ENCODE data around the gene LMBRD1.

LMBRD1 gene

DNA sequence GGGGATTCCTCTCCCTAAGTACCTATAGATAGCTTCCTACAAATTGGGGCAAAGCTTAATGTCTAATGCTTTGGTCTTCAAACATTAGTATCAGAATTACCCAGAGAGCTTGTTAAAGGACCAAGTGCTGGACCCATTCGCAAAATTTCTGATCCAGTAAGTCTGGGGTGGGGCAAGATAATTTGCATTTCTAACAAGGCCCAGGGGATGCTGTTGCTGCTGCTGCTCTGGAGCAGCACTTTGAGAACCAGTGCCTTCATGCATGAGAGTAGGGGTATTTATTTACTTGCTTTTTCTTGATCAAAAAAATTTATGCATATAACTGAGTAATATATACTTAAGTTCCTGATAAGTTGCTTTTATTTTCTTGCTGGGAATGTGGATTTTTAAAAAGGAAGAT lies 45.1 kb upstream of the LMBRD1 start:
- TF ChIP-seq, protein P1, sequence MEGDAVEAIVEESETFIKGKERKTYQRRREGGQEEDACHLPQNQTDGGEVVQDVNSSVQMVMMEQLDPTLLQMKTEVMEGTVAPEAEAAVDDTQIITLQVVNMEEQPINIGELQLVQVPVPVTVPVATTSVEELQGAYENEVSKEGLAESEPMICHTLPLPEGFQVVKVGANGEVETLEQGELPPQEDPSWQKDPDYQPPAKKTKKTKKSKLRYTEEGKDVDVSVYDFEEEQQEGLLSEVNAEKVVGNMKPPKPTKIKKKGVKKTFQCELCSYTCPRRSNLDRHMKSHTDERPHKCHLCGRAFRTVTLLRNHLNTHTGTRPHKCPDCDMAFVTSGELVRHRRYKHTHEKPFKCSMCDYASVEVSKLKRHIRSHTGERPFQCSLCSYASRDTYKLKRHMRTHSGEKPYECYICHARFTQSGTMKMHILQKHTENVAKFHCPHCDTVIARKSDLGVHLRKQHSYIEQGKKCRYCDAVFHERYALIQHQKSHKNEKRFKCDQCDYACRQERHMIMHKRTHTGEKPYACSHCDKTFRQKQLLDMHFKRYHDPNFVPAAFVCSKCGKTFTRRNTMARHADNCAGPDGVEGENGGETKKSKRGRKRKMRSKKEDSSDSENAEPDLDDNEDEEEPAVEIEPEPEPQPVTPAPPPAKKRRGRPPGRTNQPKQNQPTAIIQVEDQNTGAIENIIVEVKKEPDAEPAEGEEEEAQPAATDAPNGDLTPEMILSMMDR (IDR thresholded peaks at IDR 0.05; ENCODE audit: insufficient read depth, low read length, poor library complexity, severe bottlenecking) = no peak
- no peak for TF ChIP-seq EZH2phosphoT487 (conservative IDR thresholded peaks at IDR 0.05; ENCODE audit: low read length)
- no peak overlapping the region for H3K4me3 ChIP-seq (ENCODE audit: insufficient read depth, low read length, poor library complexity, severe bottlenecking)
- no peaks in the 10 kb centered on the region for H3K9me2 ChIP-seq (replicated peaks; ENCODE audit: insufficient read depth, low read length)
- no peaks in the 10 kb centered on the region for H4K20me1 ChIP-seq (ENCODE audit: low read depth, low read length)
- no peaks in the 10 kb centered on the region for H3K27me3 ChIP-seq (ENCODE audit: low read length)
- H3K9me3 ChIP-seq (ENCODE audit: insufficient read depth, low read length) = no peaks in the 10 kb centered on the region
- no peak overlapping the region for H3K27ac ChIP-seq (ENCODE audit: low read depth, low read length)
- no peaks in the 10 kb centered on the region for H3K79me2 ChIP-seq (ENCODE audit: insufficient read depth, low read length)
- no peaks in the 10 kb centered on the region for H3F3A ChIP-seq (ENCODE audit: insufficient read depth)
- no peak overlapping the region for H2AFZ ChIP-seq (ENCODE audit: low read depth, low read length, severe bottlenecking)
- H3K9ac ChIP-seq (ENCODE audit: low read length) = no peak overlapping the region
- H3K36me3 ChIP-seq (ENCODE audit: low read length) = no peaks in the 10 kb centered on the region
- H3K4me2 ChIP-seq (ENCODE audit: low read depth, low read length, poor library complexity, severe bottlenecking) = no peak overlapping the region

DNA sequence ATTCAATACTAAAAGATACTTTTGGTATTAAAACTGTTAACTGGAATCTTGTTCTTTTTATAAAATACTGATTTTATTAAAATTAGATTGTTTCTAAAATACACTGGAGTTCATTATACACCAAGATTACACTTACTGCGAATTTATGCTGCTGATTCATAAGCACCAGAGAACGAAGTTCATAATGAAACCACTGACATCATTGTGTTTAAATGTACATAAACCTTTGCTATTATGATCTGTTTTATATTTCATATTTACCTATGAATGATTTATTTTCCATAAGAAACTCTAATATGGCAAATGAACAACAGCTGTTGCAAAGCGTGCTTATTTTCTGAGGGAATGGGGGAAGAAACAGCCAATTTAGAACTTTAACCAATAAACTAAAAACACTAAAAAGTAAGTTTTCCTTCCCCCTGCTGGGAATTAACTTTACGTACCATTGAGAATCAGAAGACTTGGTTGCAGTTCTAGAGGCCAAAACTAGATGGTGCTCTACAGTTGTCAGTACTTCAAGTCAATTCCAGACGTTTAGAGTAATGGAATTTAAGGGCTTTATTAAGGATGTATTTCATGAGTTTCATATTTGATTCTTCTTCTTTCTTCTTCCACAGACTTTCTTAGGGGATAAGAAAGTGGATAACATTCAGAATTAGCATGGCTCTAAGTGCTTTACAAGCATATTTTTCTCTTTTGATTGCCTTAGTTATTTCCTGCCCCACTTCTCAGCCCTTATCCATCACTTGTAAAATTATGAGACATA lies 38.8 kb upstream of the LMBRD1 start:
- Histone ChIP-seq H3K4me3 (ENCODE audit: insufficient read depth, low read length, poor library complexity, severe bottlenecking) (no peak overlapping the region), H3K9ac (ENCODE audit: low read length) (no peak overlapping the region), H4K20me1 (ENCODE audit: low read depth, low read length) (no peaks in the 10 kb centered on the region), H3K9me2 (replicated peaks; ENCODE audit: insufficient read depth, low read length) (no peaks in the 10 kb centered on the region), H3K9me3 (ENCODE audit: insufficient read depth, low read length) (no peaks in the 10 kb centered on the region), H3K36me3 (ENCODE audit: low read length) (no peaks in the 10 kb centered on the region), H3K27me3 (ENCODE audit: low read length) (no peaks in the 10 kb centered on the region), H3K4me2 (ENCODE audit: low read depth, low read length, poor library complexity, severe bottlenecking) (peak overlapping the region; percentile 33), H2AFZ (ENCODE audit: low read depth, low read length, severe bottlenecking) (no peak overlapping the region), H3F3A (ENCODE audit: insufficient read depth) (no peaks in the 10 kb centered on the region), H3K79me2 (ENCODE audit: insufficient read depth, low read length) (no peaks in the 10 kb centered on the region), H3K27ac (ENCODE audit: low read depth, low read length) (no peak overlapping the region)
- TF ChIP-seq, protein P1 (IDR thresholded peaks at IDR 0.05; ENCODE audit: insufficient read depth, low read length, poor library complexity, severe bottlenecking) = peak; percentile 76
- TF ChIP-seq EZH2phosphoT487 (conservative IDR thresholded peaks at IDR 0.05; ENCODE audit: low read length) = no peak

DNA sequence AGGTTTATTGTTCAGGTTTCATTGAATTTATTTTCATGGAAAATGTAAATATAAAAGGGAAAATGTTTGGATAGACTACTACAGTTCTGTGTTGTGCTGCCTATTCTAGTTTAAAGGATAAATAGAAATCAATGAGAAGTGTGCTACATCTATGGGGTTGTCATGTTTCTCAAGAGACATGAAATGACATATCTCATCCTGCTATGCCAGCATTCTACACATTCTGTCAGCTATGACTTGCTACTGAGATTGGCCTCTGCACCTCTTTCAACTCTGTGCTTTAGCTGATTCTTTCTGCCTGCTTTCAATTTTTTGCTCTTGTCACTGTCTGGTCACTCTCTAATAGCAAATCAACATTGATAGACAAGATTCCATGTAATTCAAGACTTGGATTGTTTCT lies 35.7 kb upstream of the LMBRD1 start:
- Histone ChIP-seq H3K36me3 (ENCODE audit: low read length) (no peaks in the 10 kb centered on the region), H3K9me2 (replicated peaks; ENCODE audit: insufficient read depth, low read length) (no peaks in the 10 kb centered on the region), H4K20me1 (ENCODE audit: low read depth, low read length) (no peaks in the 10 kb centered on the region), H3K79me2 (ENCODE audit: insufficient read depth, low read length) (no peaks in the 10 kb centered on the region), H3K9me3 (ENCODE audit: insufficient read depth, low read length) (no peaks in the 10 kb centered on the region), H3F3A (ENCODE audit: insufficient read depth) (no peaks in the 10 kb centered on the region), H3K9ac (ENCODE audit: low read length) (no peak overlapping the region), H3K4me2 (ENCODE audit: low read depth, low read length, poor library complexity, severe bottlenecking) (no peak overlapping the region), H3K27ac (ENCODE audit: low read depth, low read length) (no peak overlapping the region), H3K4me3 (ENCODE audit: insufficient read depth, low read length, poor library complexity, severe bottlenecking) (no peak overlapping the region), H2AFZ (ENCODE audit: low read depth, low read length, severe bottlenecking) (no peak overlapping the region), H3K27me3 (ENCODE audit: low read length) (no peaks in the 10 kb centered on the region)
- TF ChIP-seq EZH2phosphoT487 (conservative IDR thresholded peaks at IDR 0.05; ENCODE audit: low read length) = no peak
- TF ChIP-seq, protein P1 (IDR thresholded peaks at IDR 0.05; ENCODE audit: insufficient read depth, low read length, poor library complexity, severe bottlenecking) = no peak

Measured in SU-DHL-6 (cell line).